H9 (cell line): Measurements from ENCODE around the gene TEC. TPM values are rescaled to one million over a fixed set of nuclear protein-coding genes. Genes with fewer than 3 reads are reported as not detected.

Experiments
- DNase-seq: peaks from one replicate; pipeline ENCODE4 v3.0.0-alpha.2; 2017
- H2AFZ ChIP-seq: one replicate; pipeline ENCODE4 v1.6.1; 2013; ENCODE audit warnings: mild to moderate bottlenecking, low read length, control low read depth, moderate library complexity
- H2AK5ac ChIP-seq: 2 replicates; pipeline ENCODE4 v1.6.1; 2013; ENCODE audit warnings: low read length, control low read depth, mixed read lengths; ENCODE audit not compliant: insufficient read length
- H2BK120ac ChIP-seq: one replicate; pipeline ENCODE4 v1.6.1; 2013; ENCODE audit warnings: low read depth, mild to moderate bottlenecking, low read length, control low read depth, inconsistent platforms; ENCODE audit not compliant: poor library complexity, severe bottlenecking
- H2BK12ac ChIP-seq: 2 replicates; pipeline ENCODE4 v1.6.1; 2013; ENCODE audit warnings: low read length, control low read depth, mixed read lengths, low read depth; ENCODE audit not compliant: insufficient read length
- H2BK15ac ChIP-seq: 2 replicates; pipeline ENCODE4 v1.6.1; 2013; ENCODE audit warnings: low read depth, low read length, control low read depth
- H2BK20ac ChIP-seq: one replicate; pipeline ENCODE4 v1.6.1; 2013; ENCODE audit warnings: low read depth, mild to moderate bottlenecking, low read length, control low read depth, inconsistent platforms; ENCODE audit not compliant: poor library complexity, severe bottlenecking
- H2BK5ac ChIP-seq: 2 replicates; pipeline ENCODE4 v1.6.1; 2013; ENCODE audit warnings: low read length, control low read depth, mixed read lengths; ENCODE audit not compliant: insufficient read length
- H3K14ac ChIP-seq: 2 replicates; pipeline ENCODE4 v1.6.1; 2013; ENCODE audit warnings: low read length, control low read depth; ENCODE audit not compliant: insufficient read depth
- H3K18ac ChIP-seq: 2 replicates; pipeline ENCODE4 v1.6.1; 2013; ENCODE audit warnings: low read depth, mild to moderate bottlenecking, mixed read lengths, low read length, control low read depth; ENCODE audit not compliant: insufficient read length
- H3K23ac ChIP-seq: 2 replicates; pipeline ENCODE4 v1.6.1; 2013; ENCODE audit warnings: low read length, control low read depth, mixed read lengths, low read depth; ENCODE audit not compliant: insufficient read length
- H3K23me2 ChIP-seq: 2 replicates; pipeline ENCODE4 v1.6.1; 2013; ENCODE audit warnings: low read depth, mild to moderate bottlenecking, mixed read lengths, low read length, control low read depth; ENCODE audit not compliant: insufficient read length, poor library complexity, severe bottlenecking
- H3K27ac ChIP-seq: 2 replicates; pipeline ENCODE4 v1.5.1; 2013; ENCODE audit warnings: low read length, control low read depth, mixed read lengths, low read depth; ENCODE audit not compliant: insufficient read length
- H3K27me3 ChIP-seq: 2 replicates; pipeline ENCODE4 v1.6.1; 2013; ENCODE audit warnings: low read length, control low read depth, inconsistent platforms; ENCODE audit not compliant: insufficient read depth
- H3K4ac ChIP-seq: 2 replicates; pipeline ENCODE4 v1.6.1; 2013; ENCODE audit warnings: low read depth, mild to moderate bottlenecking, control low read depth, inconsistent platforms, low read length, moderate library complexity
- H3K4me1 ChIP-seq: 2 replicates; pipeline ENCODE4 v1.6.1; 2013; ENCODE audit warnings: low read length, control low read depth, inconsistent platforms; ENCODE audit not compliant: insufficient read depth
- H3K4me2 ChIP-seq: 2 replicates; pipeline ENCODE4 v1.6.1; 2013; ENCODE audit warnings: low read length, control low read depth, mixed read lengths; ENCODE audit not compliant: insufficient read length, insufficient read depth
- H3K56ac ChIP-seq: 2 replicates; pipeline ENCODE4 v1.6.1; 2013; ENCODE audit warnings: low read depth, mild to moderate bottlenecking, mixed read lengths, low read length, control low read depth; ENCODE audit not compliant: insufficient read length
- H3K79me1 ChIP-seq: 2 replicates; pipeline ENCODE4 v1.6.1; 2013; ENCODE audit warnings: low read depth, mild to moderate bottlenecking, moderate library complexity, low read length, control low read depth, inconsistent platforms; ENCODE audit not compliant: insufficient read depth, poor library complexity, severe bottlenecking
- H3K79me2 ChIP-seq: 2 replicates; pipeline ENCODE4 v1.6.1; 2013; ENCODE audit warnings: low read length, control low read depth, inconsistent platforms; ENCODE audit not compliant: insufficient read depth
- H3K9ac ChIP-seq: 2 replicates; pipeline ENCODE4 v1.6.1; 2013; ENCODE audit warnings: low read length, control low read depth, mixed read lengths; ENCODE audit not compliant: insufficient read length; ENCODE audit errors: extremely low read depth
- H3K9me3 ChIP-seq: one replicate; pipeline ENCODE4 v1.6.1; 2013; ENCODE audit warnings: low read depth, low read length, inconsistent platforms; ENCODE audit not compliant: control insufficient read depth
- H3T11ph ChIP-seq: one replicate; pipeline ENCODE4 v1.6.1; 2013; ENCODE audit warnings: mild to moderate bottlenecking, low read length, control low read depth, inconsistent platforms
- H4K20me1 ChIP-seq: one replicate; pipeline ENCODE4 v1.6.1; 2013; ENCODE audit not compliant: control insufficient read depth, insufficient read length, insufficient read depth
- H4K5ac ChIP-seq: 2 replicates; pipeline ENCODE4 v1.6.1; 2013; ENCODE audit warnings: low read depth, mild to moderate bottlenecking, mixed read lengths, low read length, control low read depth; ENCODE audit not compliant: insufficient read length
- H4K8ac ChIP-seq: replicated peaks from 2 replicates; pipeline ENCODE4 v1.6.1; 2013; ENCODE audit warnings: low read length, control low read depth, mixed read lengths, low read depth; ENCODE audit not compliant: insufficient read length
- H4K91ac ChIP-seq: 2 replicates; pipeline ENCODE4 v1.6.1; 2013; ENCODE audit warnings: low read depth, mild to moderate bottlenecking, moderate library complexity, mixed read lengths, low read length, control low read depth; ENCODE audit not compliant: insufficient read length
- H3K27ac Mint-ChIP-seq, 3 experiments: 2 replicates in 2 of 3; 3 replicates in 1 of 3; pipeline ENCODE4 v1.8.0; 2020 to 2021; ENCODE audit warnings: mixed read lengths in 3 of 3, mild to moderate bottlenecking in 1 of 3, moderate library complexity in 1 of 3
- H3K27me3 Mint-ChIP-seq: 2 replicates; pipeline ENCODE4 v1.8.0; 2021; ENCODE audit warnings: low read depth, mild to moderate bottlenecking, moderate library complexity, mixed read lengths
- H3K36me3 Mint-ChIP-seq, 3 experiments: 2 replicates in 2 of 3; 3 replicates in 1 of 3; pipeline ENCODE4 v1.8.0; 2020 to 2021; ENCODE audit warnings: low read depth in 3 of 3, mixed read lengths in 3 of 3; ENCODE audit not compliant: insufficient read depth in 1 of 3
- H3K4me1 Mint-ChIP-seq, 2 experiments: 2 replicates each; pipeline ENCODE4 v1.8.0; 2020; ENCODE audit warnings: mixed read lengths in 2 of 2
- H3K4me3 Mint-ChIP-seq, 2 experiments: 2 replicates in 1 of 2; 3 replicates in 1 of 2; pipeline ENCODE4 v1.8.0; 2020 to 2021; ENCODE audit warnings: mild to moderate bottlenecking in 2 of 2, mixed read lengths in 2 of 2, moderate library complexity in 1 of 2
- H3K9me3 Mint-ChIP-seq, 2 experiments: 2 replicates in 1 of 2; 3 replicates in 1 of 2; pipeline ENCODE4 v1.8.0; 2020; ENCODE audit warnings: mild to moderate bottlenecking in 2 of 2, mixed read lengths in 2 of 2, moderate library complexity in 1 of 2
- WGBS: extraction: QIAGEN DNeasy Blood & Tissue Kit; methylation state at CpG from one replicate; pipeline ENCODE4 v1.1.7; 2013; ENCODE audit warnings: missing lambda C conversion rate, low lambda C conversion rate, mixed read lengths; ENCODE audit not compliant: insufficient read length; ENCODE audit errors: extremely low coverage; 5-methylcytosine and 5-hydroxymethylcytosine counted together
- total RNA-seq: library from RNA; stranded (reverse); gene quantifications from 2 replicates; pipeline ENCODE4 v1.2.1, GENCODE V29; 2021
- TF ChIP-seq, protein P1 (sequence below): fragments of 200-600 bp; sonication (generic); conservative IDR thresholded peaks from 3 replicates; pipeline ENCODE4 v1.8.0; 2021; ENCODE audit warnings: antibody characterized with exemption, mild to moderate bottlenecking

Gene TEC
- total RNA-seq, 1 experiment from 2014 or later: 1.8 TPM

GRCh38 chr4:48157271-48157670, 112.4 kb downstream of the TEC start:
- Histone ChIP-seq H2BK5ac (no peak overlapping the region), H3K23me2 (no peaks in the 10 kb centered on the region), H2AFZ (no peak overlapping the region), H3K4ac (no peak overlapping the region), H3K27me3 (no peaks in the 10 kb centered on the region), H4K8ac (no peak overlapping the region), H3K14ac (no peak overlapping the region), H3K79me2 (no peaks in the 10 kb centered on the region), H3K18ac (no peak overlapping the region), H2AK5ac (no peak overlapping the region), H3K4me2 (no peak overlapping the region), H3K9ac (no peak overlapping the region), H3K27ac (no peak overlapping the region), H2BK20ac (no peak overlapping the region), H2BK12ac (no peak overlapping the region), H2BK15ac (no peak overlapping the region), H4K91ac (no peak overlapping the region), H2BK120ac (no peak overlapping the region), H3K79me1 (no peaks in the 10 kb centered on the region), H3K9me3 (peaks cover 24% of the 10 kb centered on the region), H3K56ac (no peak overlapping the region), H3K4me1 (no peaks in the 10 kb centered on the region), H4K5ac (no peak overlapping the region), H3K23ac (no peak overlapping the region), H3T11ph (no peak overlapping the region), H4K20me1 (no peaks in the 10 kb centered on the region)
- TF ChIP-seq, protein P1, sequence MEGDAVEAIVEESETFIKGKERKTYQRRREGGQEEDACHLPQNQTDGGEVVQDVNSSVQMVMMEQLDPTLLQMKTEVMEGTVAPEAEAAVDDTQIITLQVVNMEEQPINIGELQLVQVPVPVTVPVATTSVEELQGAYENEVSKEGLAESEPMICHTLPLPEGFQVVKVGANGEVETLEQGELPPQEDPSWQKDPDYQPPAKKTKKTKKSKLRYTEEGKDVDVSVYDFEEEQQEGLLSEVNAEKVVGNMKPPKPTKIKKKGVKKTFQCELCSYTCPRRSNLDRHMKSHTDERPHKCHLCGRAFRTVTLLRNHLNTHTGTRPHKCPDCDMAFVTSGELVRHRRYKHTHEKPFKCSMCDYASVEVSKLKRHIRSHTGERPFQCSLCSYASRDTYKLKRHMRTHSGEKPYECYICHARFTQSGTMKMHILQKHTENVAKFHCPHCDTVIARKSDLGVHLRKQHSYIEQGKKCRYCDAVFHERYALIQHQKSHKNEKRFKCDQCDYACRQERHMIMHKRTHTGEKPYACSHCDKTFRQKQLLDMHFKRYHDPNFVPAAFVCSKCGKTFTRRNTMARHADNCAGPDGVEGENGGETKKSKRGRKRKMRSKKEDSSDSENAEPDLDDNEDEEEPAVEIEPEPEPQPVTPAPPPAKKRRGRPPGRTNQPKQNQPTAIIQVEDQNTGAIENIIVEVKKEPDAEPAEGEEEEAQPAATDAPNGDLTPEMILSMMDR: no peak
- Mint-ChIP-seq H3K4me3 (no peak overlapping the region), H3K27me3 (no peaks in the 10 kb centered on the region), H3K4me1 (peaks cover 6% of the 10 kb centered on the region in 2 experiments), H3K36me3 (peaks cover 27 to 48% (median 44%) of the 10 kb centered on the region in 3 experiments), H3K9me3 (peaks cover 24 to 32% of the 10 kb centered on the region in 2 experiments), H3K27ac (no peak overlapping the region)
- DNase-seq: no peak
- no CpG with 5 or more reads among the region's 3 CpGs for WGBS
